Keratinocyte (primary cell): ENCODE measurements around the gene MTHFD1L. TPM values are rescaled to one million over a fixed set of nuclear protein-coding genes. Genes with fewer than 3 reads are reported as not detected.

Experiments used
- DNase-seq: peaks from one replicate; pipeline ENCODE4 v3.0.0-alpha.2; 2011; ENCODE audit warnings: low read depth, missing footprints, low spot score
- FAIRE-seq: peaks from 2 replicates; lab custom pipeline; 2011; peaks lifted over from hg19 to GRCh38; lab: Jason Lieb, UNC
- H2AFZ ChIP-seq: 2 replicates; pipeline ENCODE4 v1.6.0; 2012; ENCODE audit warnings: low read length, control low read depth, inconsistent platforms; ENCODE audit not compliant: control insufficient read depth
- H3K27ac ChIP-seq: 2 replicates; pipeline ENCODE4 v1.5.1; 2011; ENCODE audit warnings: low read length; ENCODE audit not compliant: control insufficient read depth, insufficient read depth
- H3K27me3 ChIP-seq: 3 replicates; pipeline ENCODE4 v1.6.0; 2011; ENCODE audit warnings: low read length; ENCODE audit not compliant: control insufficient read depth, insufficient read depth; ENCODE audit errors: extremely low read depth
- H3K36me3 ChIP-seq, 2 experiments: 2 replicates in 1 of 2; 3 replicates in 1 of 2; pipeline ENCODE4 v1.5.1; 2011; ENCODE audit warnings: low read length in 2 of 2, mild to moderate bottlenecking in 1 of 2; ENCODE audit not compliant: control insufficient read depth in 2 of 2, insufficient read depth in 2 of 2; ENCODE audit errors: extremely low read depth in 1 of 2
- H3K4me1 ChIP-seq: 3 replicates; pipeline ENCODE4 v1.5.1; 2011; ENCODE audit warnings: low read length; ENCODE audit not compliant: control insufficient read depth, insufficient read depth; ENCODE audit errors: extremely low read depth
- H3K4me2 ChIP-seq: 3 replicates; pipeline ENCODE4 v1.6.0; 2011; ENCODE audit warnings: low read depth, low read length; ENCODE audit not compliant: control insufficient read depth, insufficient read depth; ENCODE audit errors: extremely low read depth
- H3K4me3 ChIP-seq, 3 experiments: fragments of 200-600 bp in 1 of 3; sonication (generic) in 1 of 3; 2 replicates in 2 of 3; 3 replicates in 1 of 3; pipeline ENCODE4 v1.5.1; 2011 to 2016; ENCODE audit warnings: low read length in 3 of 3, mild to moderate bottlenecking in 3 of 3, control low read depth in 2 of 3, inconsistent platforms in 1 of 3, low read depth in 1 of 3, mixed read lengths in 1 of 3, mixed run types in 1 of 3, moderate library complexity in 1 of 3; ENCODE audit not compliant: control insufficient read depth in 2 of 3, insufficient read depth in 2 of 3; ENCODE audit errors: extremely low read depth in 1 of 3
- H3K79me2 ChIP-seq: 2 replicates; pipeline ENCODE4 v1.6.0; 2012; ENCODE audit warnings: low read length; ENCODE audit not compliant: control insufficient read depth, insufficient read depth
- H3K9ac ChIP-seq: 3 replicates; pipeline ENCODE4 v1.6.0; 2011; ENCODE audit warnings: low read length; ENCODE audit not compliant: control insufficient read depth, insufficient read depth; ENCODE audit errors: extremely low read depth
- H3K9me1 ChIP-seq: 3 replicates; pipeline ENCODE4 v1.6.0; 2011; ENCODE audit warnings: low read length; ENCODE audit not compliant: control insufficient read depth, insufficient read depth; ENCODE audit errors: extremely low read depth
- H3K9me3 ChIP-seq: 2 replicates; pipeline ENCODE4 v1.5.1; 2012; ENCODE audit warnings: low read depth, low read length; ENCODE audit not compliant: control insufficient read depth
- H4K20me1 ChIP-seq: 3 replicates; pipeline ENCODE4 v1.6.0; 2011; ENCODE audit warnings: low read length; ENCODE audit not compliant: control insufficient read depth, insufficient read depth; ENCODE audit errors: extremely low read depth
- CTCF ChIP-seq, 3 experiments: IDR thresholded peaks in 1 of 3; conservative IDR thresholded peaks in 1 of 3; optimal IDR thresholded peaks in 1 of 3; 2 replicates in 2 of 3; 3 replicates in 1 of 3; pipeline versions ENCODE3 to v1.5.1; 2011; ENCODE audit warnings: low read length in 3 of 3, mild to moderate bottlenecking in 3 of 3, moderate library complexity in 2 of 3, control low read depth in 1 of 3, inconsistent platforms in 1 of 3; ENCODE audit not compliant: insufficient read depth in 2 of 3; ENCODE audit errors: extremely low read depth in 1 of 3
- EZH2 ChIP-seq: IDR thresholded peaks from one replicate; pipeline ENCODE4 v1.6.1; 2012; ENCODE audit warnings: inconsistent platforms, mild to moderate bottlenecking, low read length, moderate library complexity
- dilution Hi-C: fragments of 300-500 bp; cut with MboI; formaldehyde crosslinking; loops from one replicate; pipeline ENCODE4 v1.7.0; 2020; ENCODE audit warnings: low sequenced_read_pairs; ENCODE audit not compliant: extremely low pct_ligation_motif_present
- polyA plus RNA-seq, 5 experiments: library from polyadenylated mRNA; depleted of rRNA in 3 of 5; stranded (reverse) in 3 of 5; stranded (forward) in 1 of 5; unstranded in 1 of 5; fragments of >200 nt; gene quantifications; 1 replicate in 1 of 5; 2 replicates in 3 of 5; 3 replicates in 1 of 5; pipeline versions ENCODE4 v1.2.1 to v1.2.3, GENCODE V29; 2011 to 2012; ENCODE audit warnings: missing spikeins in 2 of 5, low read depth in 1 of 5, low replicate concordance in 1 of 5

The MTHFD1L gene
- polyA plus RNA-seq, 1 donor (not counting 4 experiments of a cell fraction or from before 2014, with no cell fraction given): 38.0 TPM

- dilution Hi-C loops: no loop called here
- Histone ChIP-seq H3K79me2 (no peaks in the 10 kb centered on the region), H3K4me3 (no peak overlapping the region), H2AFZ (no peak overlapping the region), H4K20me1 (no peaks in the 10 kb centered on the region), H3K4me1 (peaks cover 7% of the 10 kb centered on the region), H3K4me2 (no peak overlapping the region), H3K27me3 (no peaks in the 10 kb centered on the region), H3K27ac (no peak overlapping the region), H3K9me1 (no peaks in the 10 kb centered on the region), H3K9ac (no peak overlapping the region), H3K36me3 (no peaks in the 10 kb centered on the region), H3K9me3 (no peaks in the 10 kb centered on the region)
- FAIRE-seq (no peak), DNase-seq (no peak)
- no peak for TF ChIP-seq CTCF (optimal IDR thresholded peaks at IDR 0.05 in 1 of 3, IDR thresholded peaks at IDR 0.05 in 1 of 3, conservative IDR thresholded peaks at IDR 0.05 in 1 of 3; ENCODE audit: extremely low read depth in 1 of 3, insufficient read depth in 2 of 3, low read length in 3 of 3)
- TF ChIP-seq EZH2: no peak
These were observed 278.3 kb downstream of the MTHFD1L start for GRCh38 chr6:151143806-151144205.

GRCh38 chr6:151147118-151147832 lies 281.8 kb downstream of the MTHFD1L start:
- FAIRE-seq: no peak

More at GRCh38 chr6:151147118-151147832, 281.8 kb downstream of the MTHFD1L start:
- TF ChIP-seq EZH2 (no peak), CTCF (optimal IDR thresholded peaks at IDR 0.05 in 1 of 3, IDR thresholded peaks at IDR 0.05 in 1 of 3, conservative IDR thresholded peaks at IDR 0.05 in 1 of 3; ENCODE audit: extremely low read depth in 1 of 3, insufficient read depth in 2 of 3, low read length in 3 of 3) (no peak)
- Histone ChIP-seq H3K36me3 (no peaks in the 10 kb centered on the region), H3K4me3 (no peak overlapping the region), H3K4me2 (no peak overlapping the region), H3K4me1 (peaks cover 7% of the 10 kb centered on the region), H3K9me3 (no peaks in the 10 kb centered on the region), H2AFZ (no peak overlapping the region), H3K9me1 (no peaks in the 10 kb centered on the region), H4K20me1 (no peaks in the 10 kb centered on the region), H3K27ac (no peak overlapping the region), H3K27me3 (no peaks in the 10 kb centered on the region), H3K79me2 (no peaks in the 10 kb centered on the region), H3K9ac (no peak overlapping the region)
- dilution Hi-C loops: no loop called here
- DNase-seq: no peak
